GM19193 (cell line): Measurements from ENCODE around the gene GYS1.

Source experiments
- POLR2A ChIP-seq: IDR thresholded peaks from 4 replicates; pipeline ENCODE4 v1.6.1; 2011; ENCODE audit not compliant: insufficient read depth, insufficient read length; ENCODE audit errors: extremely low read depth

Gene GYS1

DNA sequence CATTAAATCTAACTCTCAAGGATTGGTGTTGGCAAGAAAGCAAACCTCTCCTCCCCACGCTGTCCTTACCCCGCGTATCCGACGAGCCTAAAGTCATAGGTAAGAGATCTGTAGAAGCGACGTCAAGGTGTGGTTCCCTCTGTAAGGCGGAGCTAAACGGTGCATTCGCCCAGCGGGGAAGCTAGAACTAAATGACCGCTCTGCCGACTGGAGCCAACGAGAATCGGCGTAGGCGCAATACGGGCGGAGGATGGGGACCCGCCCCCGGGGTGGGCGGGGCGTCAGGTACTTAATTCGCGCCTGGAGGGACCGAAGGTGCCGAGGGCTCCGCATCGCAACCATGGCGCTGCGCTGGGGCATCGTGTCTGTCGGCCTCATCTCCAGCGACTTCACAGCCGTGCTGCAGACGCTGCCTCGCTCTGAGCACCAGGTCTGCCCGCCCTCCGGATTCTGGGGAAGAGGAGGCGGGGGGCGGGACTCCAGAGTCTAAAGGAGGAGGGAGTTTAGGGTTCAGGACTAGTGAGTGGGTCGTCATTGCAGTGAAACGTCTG is 59.7 kb downstream of the GYS1 start, which contains the start of gene DHDH:
TSS of gene DHDH (plus strand) at position 318 of the 551 bp plus-strand sequence. CDS start at position 341, 23 bp downstream.
- no peak for TF ChIP-seq POLR2A

GRCh38 chr19:48928164-48929025 is 64.7 kb downstream of the GYS1 start:
- no peak for TF ChIP-seq POLR2A

DNA sequence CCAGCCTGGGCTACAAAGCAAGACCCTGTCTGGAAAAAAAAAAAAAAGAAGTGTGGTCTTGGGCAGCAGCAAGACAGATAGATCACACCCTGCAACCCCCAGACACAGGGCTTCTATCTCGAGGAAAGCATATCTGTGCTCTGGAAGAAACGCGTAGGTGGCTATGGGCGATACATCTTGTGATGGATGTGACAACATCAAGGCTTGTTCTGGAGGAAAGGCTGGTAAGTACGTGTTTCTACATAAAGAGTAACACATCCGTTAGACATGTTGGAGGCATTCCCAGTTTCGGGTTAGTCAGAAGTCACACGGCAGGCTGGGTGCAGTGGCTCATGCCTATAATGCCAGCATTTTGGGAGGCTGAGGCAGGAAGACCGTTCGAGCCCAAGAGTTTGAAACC is 66.2 kb downstream of the GYS1 start:
- TF ChIP-seq POLR2A: no peak

GRCh38 chr19:48925240-48925843 is 67.8 kb downstream of the GYS1 start:
- TF ChIP-seq POLR2A: no peak

DNA sequence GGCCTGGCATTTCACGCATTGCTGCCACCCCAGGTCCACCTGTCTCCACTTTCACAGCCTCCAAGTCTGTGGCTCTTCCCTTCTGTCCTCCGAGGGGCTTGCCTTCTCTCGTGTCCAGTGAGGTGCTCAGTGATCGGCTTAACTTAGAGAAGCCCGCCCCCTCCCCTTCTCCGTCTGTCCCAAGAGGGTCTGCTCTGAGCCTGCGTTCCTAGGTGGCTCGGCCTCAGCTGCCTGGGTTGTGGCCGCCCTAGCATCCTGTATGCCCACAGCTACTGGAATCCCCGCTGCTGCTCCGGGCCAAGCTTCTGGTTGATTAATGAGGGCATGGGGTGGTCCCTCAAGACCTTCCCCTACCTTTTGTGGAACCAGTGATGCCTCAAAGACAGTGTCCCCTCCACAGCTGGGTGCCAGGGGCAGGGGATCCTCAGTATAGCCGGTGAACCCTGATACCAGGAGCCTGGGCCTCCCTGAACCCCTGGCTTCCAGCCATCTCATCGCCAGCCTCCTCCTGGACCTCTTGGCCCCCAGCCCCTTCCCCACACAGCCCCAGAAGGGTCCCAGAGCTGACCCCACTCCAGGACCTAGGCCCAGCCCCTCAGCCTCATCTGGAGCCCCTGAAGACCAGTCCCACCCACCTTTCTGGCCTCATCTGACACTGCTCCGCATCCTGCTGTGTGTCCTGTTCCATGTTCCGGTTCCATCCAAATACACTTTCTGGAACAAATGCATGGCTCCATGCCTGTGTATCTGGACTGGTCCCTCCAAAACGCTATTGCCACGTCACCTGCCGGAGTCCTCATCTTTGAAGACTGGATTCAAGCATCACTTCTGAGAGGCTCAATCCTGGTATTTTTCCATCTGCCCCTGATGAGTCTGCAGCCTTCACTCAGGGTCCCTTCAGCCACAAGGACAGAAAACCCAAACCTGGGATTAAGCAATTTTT is 70.3 kb downstream of the GYS1 start:
- TF ChIP-seq POLR2A: no peak

- no peak for TF ChIP-seq POLR2A
Measured at GRCh38 chr19:48921721-48922500, 71.2 kb downstream of the GYS1 start.

- no peak for TF ChIP-seq POLR2A
Measured at GRCh38 chr19:48920949-48921348, 72.2 kb downstream of the GYS1 start.

GRCh38 chr19:48918801-48919247 is 74.3 kb downstream of the GYS1 start:
- TF ChIP-seq POLR2A: no peak
